ENCODE data around the gene RAB34. TPM values are rescaled to one million over a fixed set of nuclear protein-coding genes. Genes with fewer than 3 reads are reported as not detected.

The RAB34 gene
- total RNA-seq, 1 donor from 2014 or later, result 21.3 TPM

DNA sequence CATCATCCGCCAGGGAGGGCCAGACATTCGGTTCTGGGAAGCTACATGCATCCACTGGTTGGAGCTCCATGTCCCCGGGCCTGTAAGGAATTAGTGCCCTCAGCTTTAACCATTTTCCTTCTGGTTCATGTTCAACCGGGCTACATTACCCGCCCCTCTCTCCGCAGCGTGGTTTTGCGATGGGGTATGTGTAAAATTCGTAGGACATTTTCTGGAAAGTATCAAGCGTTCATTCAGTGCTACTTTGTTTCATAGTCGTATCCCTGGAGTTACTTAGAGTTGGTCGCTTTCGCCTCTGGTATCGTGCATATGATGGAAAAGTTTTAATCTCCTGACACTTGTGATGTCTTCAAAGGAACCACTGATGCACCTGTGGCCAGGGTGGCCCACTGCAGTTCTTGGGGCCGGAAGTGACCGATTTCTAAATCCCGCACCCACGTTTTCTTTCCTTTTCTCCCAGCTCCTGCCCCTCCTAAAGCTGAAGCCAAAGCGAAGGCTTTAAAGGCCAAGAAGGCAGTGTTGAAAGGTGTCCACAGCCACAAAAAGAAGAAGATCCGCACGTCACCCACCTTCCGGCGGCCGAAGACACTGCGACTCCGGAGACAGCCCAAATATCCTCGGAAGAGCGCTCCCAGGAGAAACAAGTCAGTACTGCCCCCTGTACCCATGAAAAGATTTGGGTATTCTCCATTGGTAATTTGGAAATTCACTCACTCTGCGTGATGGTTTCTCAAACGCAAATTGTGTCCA lies 2.8 kb upstream of the RAB34 start:
- POLR2A ChIA-PET, result interaction anchor here (0.7 to 18.0 kb wide), 25 partner anchors 8 to 232 kb away, joined by 3 to 2384 read pairs (median 9); partner anchors contain the start of genes BLTP2, FAM222B, FLOT2 and NEK8
- CTCF ChIA-PET, result interaction anchor here (1.1 to 3.1 kb wide), 8 partner anchors 9 to 233 kb away, joined by 4 to 18 read pairs (median 6); partner anchors contain the start of genes PHF12 and PROCA1
- H3K27me3 Mint-ChIP-seq, result no peaks in the 10 kb centered on the region
- intact Hi-C loops (cut with micrococcal nuclease), result no loop called here
- H3K9me3 Mint-ChIP-seq, result no peaks in the 10 kb centered on the region
- peak overlapping the region; percentile 98 for H3K27ac Mint-ChIP-seq
- H3K4me1 Mint-ChIP-seq, result peaks cover 73% of the 10 kb centered on the region
- peak overlapping the region; percentile 98 for H3K4me3 Mint-ChIP-seq
- no peak for TF ChIP-seq CTCF (IDR thresholded peaks at IDR 0.05)
- H3K36me3 Mint-ChIP-seq (ENCODE audit: low read depth), result peaks cover 57% of the 10 kb centered on the region
- ATAC-seq (ENCODE audit: low read depth) (no peak), DNase-seq (no peak)

- DNase-seq, result no peak
- H3K27me3 Mint-ChIP-seq, result no peaks in the 10 kb centered on the region
- H3K4me1 Mint-ChIP-seq, result peaks cover 59% of the 10 kb centered on the region
Measured at GRCh38 chr17:28719021-28719433, 1.4 kb upstream of the RAB34 start.

GRCh38 chr17:28718333-28719020 lies 809 bp upstream of the RAB34 start:
- POLR2A ChIA-PET, result interaction anchor here (0.6 to 18.0 kb wide), 9 partner anchors 10 to 383 kb away, joined by 3 to 2384 read pairs (median 15); partner anchors contain the start of genes ALDOC, BLTP2, IFT20 and NEK8
- Mint-ChIP-seq H3K9me3 (no peaks in the 10 kb centered on the region), H3K27me3 (no peaks in the 10 kb centered on the region), H3K27ac (peak overlapping the region; percentile 85), H3K4me1 (peaks cover 54% of the 10 kb centered on the region), H3K4me3 (peak overlapping the region; percentile 79), H3K36me3 (ENCODE audit: low read depth) (peaks cover 43% of the 10 kb centered on the region)
- DNase-seq (no peak), ATAC-seq (ENCODE audit: low read depth) (no peak)
- intact Hi-C loops (cut with micrococcal nuclease), result loop anchor here (1.0 to 5.0 kb wide), 7 partner anchors 7 to 234 kb away; partner anchors contain the start of genes BLTP2, DHRS13 and PROCA1
- no peak for TF ChIP-seq CTCF (IDR thresholded peaks at IDR 0.05)
- CTCF ChIA-PET, result interaction anchor here (1.5 to 3.1 kb wide), 3 partner anchors 32 to 235 kb away, joined by 6 to 18 read pairs (median 12); no protein-coding TSS in a partner anchor

More at GRCh38 chr17:28719021-28719433, 1.4 kb upstream of the RAB34 start:
- peak overlapping the region; percentile 98 for H3K27ac Mint-ChIP-seq
- intact Hi-C loops (cut with micrococcal nuclease), result loop anchor here (1.0 to 5.0 kb wide), 7 partner anchors 8 to 233 kb away; partner anchors contain the start of genes BLTP2, DHRS13 and PROCA1
- peak overlapping the region; percentile 98 for H3K4me3 Mint-ChIP-seq
- CTCF ChIA-PET, result interaction anchor here (0.7 to 3.1 kb wide), 12 partner anchors 8 to 234 kb away, joined by 3 to 18 read pairs (median 5); partner anchors contain the start of genes DHRS13, FAM222B, NEK8 and PHF12
- no peak for TF ChIP-seq CTCF (IDR thresholded peaks at IDR 0.05)
- H3K9me3 Mint-ChIP-seq, result no peaks in the 10 kb centered on the region
- POLR2A ChIA-PET, result interaction anchor here (0.6 to 18.0 kb wide), 24 partner anchors 8 to 384 kb away, joined by 3 to 2384 read pairs (median 8); partner anchors contain the start of genes ALDOC, BLTP2, ERAL1 and FAM222B
- H3K36me3 Mint-ChIP-seq (ENCODE audit: low read depth), result peaks cover 48% of the 10 kb centered on the region
- no peak for ATAC-seq (ENCODE audit: low read depth)

- Mint-ChIP-seq H3K27me3 (no peaks in the 10 kb centered on the region), H3K4me1 (peaks cover 46% of the 10 kb centered on the region), H3K36me3 (ENCODE audit: low read depth) (peaks cover 28% of the 10 kb centered on the region), H3K9me3 (no peaks in the 10 kb centered on the region), H3K27ac (no peak overlapping the region), H3K4me3 (peak overlapping the region; percentile 77)
- DNase-seq (no peak), ATAC-seq (ENCODE audit: low read depth) (no peak)
- no peak for TF ChIP-seq CTCF (IDR thresholded peaks at IDR 0.05)
- intact Hi-C loops (cut with micrococcal nuclease), result loop anchor here (1.0 to 5.0 kb wide), 2 partner anchors 35 to 55 kb away; partner anchors contain the start of gene SUPT6H
- CTCF ChIA-PET, result no interaction called here
- POLR2A ChIA-PET, result interaction anchor here (0.5 to 2.4 kb wide), 5 partner anchors 9 to 38 kb away, joined by 3 to 19 read pairs (median 7); partner anchors contain the start of gene TLCD1
Measured at GRCh38 chr17:28716740-28717577, 709 bp downstream of the RAB34 start.
